ENCODE results near the gene AK3.
A peak's percentile ranks its signal among the peaks of the same experiment; 100 is the strongest.

The AK3 gene

GRCh38 chr9:4706021-4706420, 35.0 kb downstream of the AK3 start:
- no peak for DNase-seq (ENCODE audit: low read depth in 2 of 2)

DNA sequence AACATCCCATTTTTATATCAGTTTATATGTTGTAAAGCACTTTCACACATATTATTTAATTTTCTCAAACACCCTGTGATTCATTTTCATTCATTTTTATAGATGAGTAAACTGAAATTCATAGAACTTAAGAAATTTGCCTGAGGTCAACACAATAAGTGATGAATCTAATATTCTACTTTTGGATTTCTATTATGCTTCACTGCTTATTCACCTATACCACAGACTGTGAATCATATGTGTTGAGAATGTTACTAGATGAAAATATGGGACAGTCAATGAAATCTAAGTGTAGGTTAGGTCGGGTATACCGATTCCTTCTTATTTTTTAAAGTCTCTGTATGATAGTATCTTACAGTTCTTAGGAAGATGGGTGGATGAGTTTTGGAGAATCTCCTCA, 36.9 kb downstream of the AK3 start:
- no peak for DNase-seq (ENCODE audit: low read depth in 2 of 2)

- DNase-seq (ENCODE audit: low read depth in 2 of 2) = no peak
Measured at GRCh38 chr9:4701526-4701925, 39.5 kb downstream of the AK3 start.

DNA sequence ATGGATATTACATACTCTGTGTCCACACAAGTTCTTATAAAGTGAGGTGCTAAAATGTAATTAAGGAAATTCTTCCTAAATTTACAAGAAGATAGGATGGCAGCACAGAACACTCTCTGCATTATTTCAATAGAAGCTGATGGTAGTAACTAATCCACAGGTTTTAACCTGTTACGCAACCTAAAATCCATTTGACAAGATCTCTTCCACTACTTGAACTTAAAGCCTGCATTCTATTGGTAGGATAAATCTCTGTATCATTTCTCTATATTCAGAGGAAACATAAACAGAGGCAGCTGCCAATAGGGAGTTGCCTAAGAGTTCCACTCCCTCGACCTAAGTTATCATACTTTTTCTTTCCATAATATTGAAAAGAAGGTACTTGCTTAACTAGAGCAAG, 40.1 kb downstream of the AK3 start:
- no peak for DNase-seq (ENCODE audit: low read depth in 2 of 2)

DNA sequence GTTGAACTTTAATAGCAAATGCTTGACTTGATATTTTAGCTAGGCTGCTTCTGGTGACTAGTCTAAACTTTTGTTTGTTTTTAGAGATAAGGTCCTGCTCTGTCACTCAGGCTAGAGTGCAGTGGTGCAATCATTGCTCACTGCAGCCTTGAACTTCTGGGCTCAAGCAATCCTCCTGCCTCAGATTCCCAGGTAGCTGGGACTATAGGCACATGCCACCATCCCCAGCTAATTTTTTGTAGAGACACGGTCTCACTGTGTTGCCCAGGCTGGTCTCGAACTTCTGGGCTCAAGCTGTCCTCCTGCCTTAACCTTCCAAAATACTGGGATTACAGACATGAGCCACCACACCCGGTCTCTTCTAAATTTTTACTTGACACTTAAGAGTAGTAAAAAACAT, 40.9 kb downstream of the AK3 start:
- no peak for DNase-seq (ENCODE audit: low read depth in 2 of 2)

- no peak for DNase-seq (ENCODE audit: low read depth in 2 of 2)
Measured at GRCh38 chr9:4691795-4692194, 49.2 kb downstream of the AK3 start.

- DNase-seq (ENCODE audit: low read depth in 2 of 2) = no peak
Measured at GRCh38 chr9:4690144-4690543, 50.9 kb downstream of the AK3 start.

GRCh38 chr9:4689687-4690104, 51.3 kb downstream of the AK3 start:
- no peak for DNase-seq (ENCODE audit: low read depth in 2 of 2)

- no peak for DNase-seq (ENCODE audit: low read depth in 2 of 2)
Measured at GRCh38 chr9:4689021-4689420, 52.0 kb downstream of the AK3 start.

GRCh38 chr9:4686584-4686983, 54.4 kb downstream of the AK3 start:
- DNase-seq (ENCODE audit: low read depth in 2 of 2) = no peak

DNA sequence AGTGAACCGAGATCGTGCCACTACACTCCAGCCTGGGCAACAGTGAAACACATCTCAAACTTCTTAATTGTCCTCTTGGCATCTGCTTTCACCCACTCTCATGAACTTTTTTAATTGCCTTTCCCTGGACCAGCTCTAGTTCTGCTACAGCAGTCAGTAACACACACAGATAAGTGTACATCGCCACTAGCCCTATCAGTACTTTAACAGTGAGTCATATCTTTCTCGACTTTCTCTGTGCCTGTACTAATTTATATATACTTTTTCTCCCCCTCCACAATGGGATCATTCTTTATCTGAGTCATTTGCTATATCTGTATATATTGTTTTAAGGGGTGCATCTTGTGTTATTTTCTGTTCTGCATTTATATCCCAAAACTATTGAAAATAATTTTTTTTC, 54.9 kb downstream of the AK3 start:
- no peak for DNase-seq (ENCODE audit: low read depth in 2 of 2)

DNA sequence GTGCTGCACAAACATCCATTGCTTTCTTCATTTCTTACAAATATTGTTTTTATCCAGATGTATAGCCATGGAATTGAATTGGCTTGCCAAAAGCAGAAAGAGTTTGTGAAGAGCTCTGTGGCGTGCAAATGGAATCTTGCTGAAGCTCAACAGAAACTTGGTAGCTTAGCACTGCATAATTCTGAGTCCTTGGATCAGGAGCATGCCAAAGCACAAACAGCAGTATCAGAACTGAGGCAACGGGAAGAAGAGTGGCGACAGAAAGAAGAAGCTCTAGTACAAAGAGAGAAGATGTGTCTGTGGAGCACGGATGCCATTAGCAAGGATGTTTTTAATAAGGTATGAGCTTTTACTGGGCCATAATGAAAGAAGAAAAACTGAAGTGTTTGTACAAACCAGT, 56.2 kb downstream of the AK3 start:
- no peak for DNase-seq (ENCODE audit: low read depth in 2 of 2)

- DNase-seq (ENCODE audit: low read depth in 2 of 2) = no peak
Measured at GRCh38 chr9:4680750-4681149, 60.3 kb downstream of the AK3 start.

DNA sequence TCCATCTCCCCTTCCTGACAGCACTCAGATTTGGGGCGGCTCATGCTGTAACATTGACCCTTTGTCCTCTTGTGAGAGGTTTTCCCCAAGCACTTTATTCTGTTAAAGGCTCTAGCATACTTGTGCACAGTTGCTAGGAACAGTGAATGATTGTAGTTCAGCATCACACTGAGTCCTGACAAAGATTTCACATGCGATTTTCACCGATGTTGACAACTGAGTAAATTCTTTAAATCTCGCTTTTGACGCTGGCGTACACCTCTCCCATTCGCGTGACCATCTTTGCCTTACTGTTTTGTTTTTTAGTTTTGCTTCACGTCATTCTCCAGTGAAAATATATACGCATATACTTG, 60.9 kb downstream of the AK3 start:
- no peak for DNase-seq (ENCODE audit: low read depth in 2 of 2)

GRCh38 chr9:4679268-4680172, 61.5 kb downstream of the AK3 start, which contains the start of gene CDC37L1:
Gene CDC37L1 (plus strand): TSS chr9:4679569. CDS start chr9:4679768, 199 bp downstream.
- DNase-seq (ENCODE audit: low read depth in 2 of 2) = peak; percentile 93 to 99

GRCh38 chr9:4678679-4679267, 62.2 kb downstream of the AK3 start:
- no peak for DNase-seq (ENCODE audit: low read depth in 2 of 2)

DNA sequence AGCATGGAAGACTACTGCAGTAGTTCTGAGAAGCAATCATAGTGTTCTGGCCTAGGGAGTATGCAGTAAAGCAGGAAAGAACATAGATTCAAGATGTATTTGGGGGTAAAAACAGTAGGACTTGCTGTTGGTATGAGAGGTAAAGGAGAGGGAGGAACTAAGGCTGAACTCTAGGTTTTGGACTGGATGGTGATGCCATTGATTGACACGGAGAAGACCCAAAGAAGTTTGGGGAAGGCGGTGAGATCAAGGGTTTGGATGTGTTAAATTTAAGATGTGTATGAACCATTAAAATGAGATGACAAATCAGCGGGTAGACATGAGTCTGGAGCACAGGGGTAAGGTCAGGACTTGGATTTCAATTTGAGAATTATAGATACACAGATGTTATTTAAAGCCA, 63.6 kb downstream of the AK3 start:
- DNase-seq (ENCODE audit: low read depth in 2 of 2) = no peak

GRCh38 chr9:4674783-4675182, 66.2 kb downstream of the AK3 start:
- DNase-seq (ENCODE audit: low read depth in 2 of 2) = no peak

DNA sequence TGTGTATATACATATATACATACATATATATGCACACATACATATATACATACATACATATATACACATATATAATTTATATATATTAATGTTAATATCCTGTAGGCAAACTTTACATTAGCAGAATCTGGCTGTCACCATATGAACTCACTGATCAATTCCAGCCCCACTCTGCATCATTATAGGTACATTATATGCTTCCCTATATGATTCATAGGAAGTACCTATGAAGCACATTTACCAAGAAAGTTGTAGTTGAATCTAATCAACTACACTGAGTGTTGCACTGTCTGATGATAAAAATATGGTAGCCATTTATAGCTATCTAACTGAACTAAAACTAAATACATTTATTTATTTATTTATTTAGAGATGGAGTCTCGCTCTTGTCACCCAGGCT, 69.3 kb downstream of the AK3 start:
- DNase-seq (ENCODE audit: low read depth in 2 of 2) = no peak

GRCh38 chr9:4670591-4670990, 70.4 kb downstream of the AK3 start:
- DNase-seq (ENCODE audit: low read depth in 2 of 2) = no peak

- DNase-seq (ENCODE audit: low read depth in 2 of 2) = no peak
Measured at GRCh38 chr9:4669890-4670289, 71.1 kb downstream of the AK3 start.

DNA sequence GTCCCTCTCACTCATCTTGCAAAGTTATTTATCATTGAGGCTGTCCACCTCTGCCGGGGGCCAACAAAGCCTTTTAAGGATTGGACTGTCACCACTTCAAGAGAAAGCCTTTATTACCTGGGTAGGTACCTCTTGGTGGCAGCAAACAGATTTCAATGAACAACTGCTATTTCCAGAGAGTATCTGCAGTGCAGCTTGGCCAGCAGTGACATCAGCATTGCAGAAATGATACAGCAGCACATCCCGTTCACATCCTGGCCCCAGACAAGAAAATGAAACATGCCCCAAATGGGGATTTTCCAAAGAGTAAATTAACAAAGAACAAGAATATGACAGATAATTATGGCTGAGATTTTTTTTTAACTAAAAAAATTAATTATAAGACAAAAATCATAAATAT, 72.4 kb downstream of the AK3 start:
- no peak for DNase-seq (ENCODE audit: low read depth in 2 of 2)

DNA sequence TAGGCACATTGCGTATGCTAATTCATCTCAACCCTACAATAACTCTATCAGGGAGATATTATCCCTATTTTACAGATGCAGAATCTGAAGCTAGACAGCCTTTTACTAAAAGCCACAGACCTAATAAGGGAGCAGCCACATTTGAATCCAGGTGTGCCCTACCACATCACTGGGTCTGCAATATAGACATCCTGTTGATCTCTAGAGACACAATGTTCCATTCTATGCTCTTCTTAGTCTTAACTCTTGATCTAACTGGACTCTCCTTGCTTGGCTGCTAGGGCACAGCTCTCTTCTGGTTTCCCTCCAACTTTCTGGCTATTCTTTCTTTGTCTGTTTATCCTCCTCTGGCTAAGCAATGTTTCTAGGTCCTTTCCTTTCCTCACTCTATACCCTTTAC, 73.3 kb downstream of the AK3 start:
- DNase-seq (ENCODE audit: low read depth in 2 of 2) = no peak
